HG02623 (cell line): Measurements from ENCODE around the gene MUC12.
"Not testable (repeated sequence)": the region's sequence is repeated elsewhere in the genome, so short reads cannot be mapped to it uniquely, and the experiment has no call there.

Source experiments
- ATAC-seq: cut with Tn5 transposase; IDR thresholded peaks from one replicate; pipeline ENCODE4 v1.9.1; 2021; ENCODE audit warnings: moderate library complexity; ENCODE audit not compliant: unreplicated experiment

MUC12 gene

GRCh38 chr7:100959894-100960293 is 9.5 kb upstream of the MUC12 start:
- no peak for ATAC-seq

GRCh38 chr7:100962537-100962936 is 6.8 kb upstream of the MUC12 start:
- no peak for ATAC-seq

DNA sequence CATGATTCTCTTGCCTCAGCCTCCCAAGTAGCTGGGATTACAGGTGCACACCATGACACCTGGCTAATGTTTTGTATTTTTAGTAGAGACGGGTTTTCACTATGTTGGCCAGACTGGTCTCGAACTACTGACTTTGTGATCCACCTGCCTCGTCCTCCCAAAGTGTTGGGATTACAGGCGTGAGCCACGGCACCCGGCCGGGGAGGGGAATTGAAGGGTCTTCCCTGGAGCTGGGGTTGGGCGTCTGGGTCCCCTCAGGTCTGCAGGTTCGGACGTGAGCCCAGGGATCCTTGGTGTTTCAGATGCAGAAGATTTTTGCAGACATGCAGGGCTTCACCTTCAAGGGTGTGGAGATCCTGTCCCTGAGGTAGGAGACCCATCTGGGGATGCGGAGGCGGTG is 6.0 kb upstream of the MUC12 start:
- no peak for ATAC-seq

DNA sequence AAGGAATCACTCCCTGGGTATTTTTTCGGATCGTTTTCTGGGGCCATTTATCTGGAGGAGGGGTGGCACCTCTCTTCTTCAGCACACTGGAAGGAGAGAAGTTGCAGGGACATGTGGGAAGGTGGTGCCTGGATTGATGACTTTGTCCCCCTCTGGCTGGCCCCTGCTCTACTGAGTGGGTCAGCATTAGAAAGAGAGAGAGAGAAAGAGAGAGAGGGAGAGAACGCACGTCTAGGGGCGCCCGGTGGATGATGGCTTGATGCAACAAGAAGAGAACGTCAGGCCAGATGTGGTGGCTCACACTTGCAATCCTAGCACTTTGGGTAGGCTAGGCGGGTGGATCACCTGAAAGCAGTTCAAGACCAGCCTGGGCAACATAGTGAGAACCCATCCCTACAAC is 5.5 kb upstream of the MUC12 start:
- no peak for ATAC-seq

- ATAC-seq: no peak
These were observed 4.7 kb upstream of the MUC12 start for GRCh38 chr7:100964630-100965029.

GRCh38 chr7:100965045-100965722 is 4.2 kb upstream of the MUC12 start:
- ATAC-seq: no peak

DNA sequence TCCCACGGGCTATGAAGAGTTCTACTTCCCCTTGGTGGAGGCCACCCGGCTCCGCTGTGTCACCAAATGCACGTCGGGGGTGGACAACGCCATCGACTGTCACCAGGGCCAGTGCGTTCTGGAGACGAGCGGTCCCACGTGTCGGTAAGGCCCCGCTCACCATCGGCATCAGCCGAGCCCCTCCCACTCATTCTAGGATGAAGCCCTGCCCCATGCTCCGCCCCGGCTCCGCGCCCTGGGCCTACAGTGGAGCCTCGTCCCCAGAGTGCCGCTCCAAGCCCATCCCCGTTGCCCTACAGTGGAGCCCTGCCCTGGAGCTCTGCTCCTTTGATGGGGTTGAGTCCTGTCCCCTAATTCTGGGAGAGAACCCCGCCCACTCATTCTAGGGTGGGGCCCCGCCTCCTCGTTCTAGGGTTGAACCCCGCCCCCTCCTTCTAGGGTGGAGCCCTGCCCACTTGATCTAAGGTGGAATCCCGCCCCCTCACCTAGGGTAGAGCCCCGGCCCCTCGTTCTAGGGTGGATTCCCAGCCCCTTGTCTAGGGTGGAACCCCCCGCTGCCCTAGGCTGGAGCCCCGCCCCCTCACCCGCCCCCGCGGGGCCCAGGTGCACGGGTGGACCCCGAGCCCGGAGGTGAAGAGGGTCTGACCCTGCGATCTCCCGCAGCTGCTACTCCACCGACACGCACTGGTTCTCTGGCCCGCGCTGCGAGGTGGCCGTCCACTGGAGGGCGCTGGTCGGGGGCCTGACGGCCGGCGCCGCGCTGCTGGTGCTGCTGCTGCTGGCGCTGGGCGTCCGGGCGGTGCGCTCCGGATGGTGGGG is 3.4 kb upstream of the MUC12 start:
- peak; percentile 56 for ATAC-seq

DNA sequence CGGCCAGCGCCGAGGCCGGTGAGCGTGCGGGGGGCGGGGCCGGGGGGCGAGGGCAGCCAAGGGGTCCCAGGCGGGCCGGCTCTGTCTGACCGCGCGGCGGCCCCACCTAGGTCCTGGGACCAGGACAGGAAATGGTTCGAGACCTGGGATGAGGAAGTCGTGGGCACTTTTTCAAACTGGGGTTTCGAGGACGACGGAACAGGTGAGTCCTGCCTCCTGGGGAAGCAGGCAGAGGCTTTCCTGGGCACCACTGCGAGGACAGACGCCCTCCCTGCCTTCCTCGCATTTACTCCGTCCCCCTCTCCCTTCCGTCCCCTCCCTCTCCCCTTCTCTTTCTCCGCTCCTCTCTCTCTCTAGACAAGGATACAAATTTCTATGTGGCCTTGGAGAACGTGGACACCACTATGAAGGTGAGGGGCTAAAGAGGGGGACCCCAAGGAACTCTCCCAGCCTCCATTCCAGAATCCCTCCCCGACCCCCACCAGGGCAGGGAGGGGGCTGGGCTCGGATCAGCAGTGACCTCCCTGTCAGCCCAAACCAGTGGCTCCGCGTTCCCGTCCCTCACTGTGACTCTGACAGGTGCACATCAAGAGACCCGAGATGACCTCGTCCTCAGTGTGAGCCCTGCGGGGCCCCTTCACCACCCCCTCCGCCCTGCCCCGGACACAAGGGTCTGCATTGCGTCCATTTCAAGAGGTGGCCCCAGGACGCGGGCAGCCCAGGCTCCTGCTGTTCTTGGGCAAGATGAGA is 2.6 kb upstream of the MUC12 start:
- no peak for ATAC-seq

DNA sequence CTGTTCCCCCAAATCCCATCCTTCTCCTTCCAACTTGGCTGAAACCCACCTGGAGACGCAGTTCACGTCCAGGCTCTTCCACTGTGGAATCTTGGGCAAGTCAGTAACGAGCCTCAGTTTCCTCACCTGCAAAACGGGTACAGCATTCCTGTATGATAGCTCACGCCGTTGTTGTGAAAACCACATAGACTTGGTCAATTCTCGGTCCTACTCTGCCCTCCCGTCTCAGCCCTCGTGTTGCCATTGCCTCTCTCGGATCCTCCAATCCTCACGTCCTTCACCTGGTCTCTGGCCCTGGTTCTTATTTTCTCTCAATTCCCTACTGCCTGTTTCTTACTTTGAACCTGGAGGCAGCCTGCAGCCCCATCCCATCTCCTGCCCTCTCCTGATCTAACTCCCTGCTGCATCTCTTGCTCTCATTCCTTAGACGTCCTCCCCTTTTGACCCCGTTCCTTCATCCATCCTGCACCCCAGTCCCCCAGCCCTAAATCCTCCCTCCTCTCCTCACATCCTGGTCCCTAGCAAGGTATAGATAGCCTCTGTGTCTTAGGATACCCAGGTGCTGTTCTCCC is 2.0 kb upstream of the MUC12 start:
- ATAC-seq: no peak

GRCh38 chr7:100968031-100968430 is 1.3 kb upstream of the MUC12 start:
- ATAC-seq: no peak

- no peak for ATAC-seq
These were observed 715 bp upstream of the MUC12 start for GRCh38 chr7:100968650-100969049.

DNA sequence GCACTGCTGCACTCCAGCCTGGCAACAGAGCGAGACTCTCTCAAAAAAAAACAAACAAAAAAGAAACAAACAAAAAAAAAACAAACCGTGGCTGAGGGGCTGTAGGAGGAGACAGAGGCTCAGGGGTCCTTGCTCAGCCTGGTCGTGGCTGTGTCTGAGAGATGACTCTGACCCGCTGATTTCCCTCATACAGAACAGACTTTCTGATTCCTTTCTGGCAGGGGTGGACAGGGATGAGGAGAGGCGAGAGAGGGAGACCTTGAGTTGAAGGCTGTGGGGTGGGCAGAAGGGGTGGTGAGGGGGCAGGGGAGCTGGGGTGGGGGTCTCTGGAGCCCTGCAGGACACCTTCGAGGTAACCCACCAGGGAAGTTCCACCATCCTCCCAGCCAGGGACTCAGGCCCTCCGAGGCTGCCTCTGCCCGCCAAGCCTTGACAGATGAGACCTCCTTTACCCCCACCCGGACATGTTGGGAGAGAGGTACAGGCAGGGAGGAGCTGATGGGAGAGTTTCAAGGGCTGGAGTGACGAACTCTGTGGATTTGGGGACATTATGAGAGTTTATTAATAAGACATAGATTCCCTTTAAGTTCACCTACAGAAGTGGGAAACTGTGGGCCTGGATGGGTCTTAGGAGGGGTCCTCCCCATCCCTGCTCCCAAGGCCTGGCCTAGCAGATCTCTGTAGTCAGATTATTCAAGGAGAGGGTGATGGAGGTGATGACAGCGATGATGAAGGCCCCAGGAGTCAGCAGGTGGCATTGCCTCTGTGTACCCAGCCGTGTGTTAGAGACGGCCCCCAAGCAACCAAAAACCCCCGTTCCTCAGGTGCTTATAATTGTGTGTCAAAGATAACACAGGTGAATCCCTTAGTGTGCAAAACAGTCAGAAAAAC is 2.0 kb downstream of the MUC12 start:
- no peak for ATAC-seq

DNA sequence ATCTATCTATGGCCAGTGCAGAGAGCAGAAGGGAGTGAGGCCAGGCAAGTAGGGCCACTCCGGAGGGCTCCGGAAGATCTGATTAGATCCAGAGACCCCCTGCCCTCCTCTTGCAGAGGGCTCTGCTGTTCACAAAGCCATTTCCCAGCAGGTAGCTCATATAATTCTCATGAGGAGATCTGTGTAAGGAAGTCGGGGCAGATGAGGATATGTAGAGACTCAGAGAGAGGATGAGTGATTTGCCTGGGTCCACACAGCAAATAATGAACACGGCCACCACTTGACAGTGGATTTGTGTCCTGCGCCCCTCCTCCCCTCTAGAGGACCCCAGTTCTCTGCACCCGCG is 2.6 kb downstream of the MUC12 start:
- no peak for ATAC-seq

DNA sequence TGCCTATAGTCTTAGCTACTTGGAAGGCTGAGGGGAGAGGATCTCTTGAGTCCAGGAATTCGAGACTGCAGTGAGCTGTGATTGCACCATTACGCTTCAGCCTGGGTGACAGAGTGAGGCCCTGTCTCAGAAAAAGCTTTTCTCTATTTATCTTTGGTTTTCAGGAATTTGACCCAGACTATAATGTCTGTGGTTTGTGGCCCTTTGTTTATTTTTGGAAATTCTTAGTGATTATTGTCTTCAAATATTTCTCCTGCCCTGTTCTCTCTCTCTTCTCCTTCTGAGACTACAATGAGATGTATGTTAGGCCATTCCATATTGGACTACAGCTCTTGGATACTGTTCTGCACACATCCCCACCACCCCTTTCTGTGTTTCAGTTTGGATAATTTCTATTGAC is 4.7 kb downstream of the MUC12 start:
- ATAC-seq: no peak

DNA sequence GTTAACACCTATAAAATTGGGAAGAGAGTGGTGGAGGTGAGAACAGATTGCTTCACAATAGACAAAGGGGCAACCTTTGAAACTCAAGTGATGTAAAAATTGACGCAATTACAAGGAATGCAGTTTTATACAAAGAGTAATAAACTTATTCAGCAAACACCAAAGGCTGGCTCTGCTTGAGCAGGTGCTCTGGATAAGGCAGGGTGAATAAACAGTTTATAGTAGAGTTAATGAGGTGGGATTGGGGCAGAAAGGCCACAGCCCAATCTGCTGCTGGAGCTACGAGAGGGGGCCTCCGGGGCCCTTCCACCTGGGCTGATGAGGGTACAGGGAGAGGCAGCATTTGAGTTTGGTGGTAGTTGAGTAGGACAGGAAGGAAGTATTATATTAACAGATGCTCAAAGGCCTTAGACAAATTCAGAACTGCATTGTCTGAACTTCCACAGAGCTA is 6.0 kb downstream of the MUC12 start:
- ATAC-seq: no peak

DNA sequence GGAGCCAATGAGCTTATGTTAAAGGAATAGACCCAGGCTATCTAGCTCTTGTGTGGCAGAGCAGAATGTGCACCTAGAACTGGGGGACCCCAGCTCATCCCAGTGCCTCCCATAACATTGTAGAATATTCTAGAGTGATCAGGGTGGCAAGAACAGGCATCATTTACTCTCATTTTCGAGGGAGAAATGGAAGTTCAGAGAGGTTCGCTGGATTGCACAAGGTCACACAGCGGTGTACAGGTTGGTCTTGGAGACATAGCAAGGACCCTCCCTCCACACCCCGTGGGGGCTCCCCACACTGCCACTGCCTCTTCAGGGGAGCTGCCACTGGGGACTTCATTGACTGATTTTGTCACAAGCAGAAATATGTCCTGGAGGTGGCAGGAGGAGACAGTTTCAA is 8.9 kb downstream of the MUC12 start:
- ATAC-seq: no peak

DNA sequence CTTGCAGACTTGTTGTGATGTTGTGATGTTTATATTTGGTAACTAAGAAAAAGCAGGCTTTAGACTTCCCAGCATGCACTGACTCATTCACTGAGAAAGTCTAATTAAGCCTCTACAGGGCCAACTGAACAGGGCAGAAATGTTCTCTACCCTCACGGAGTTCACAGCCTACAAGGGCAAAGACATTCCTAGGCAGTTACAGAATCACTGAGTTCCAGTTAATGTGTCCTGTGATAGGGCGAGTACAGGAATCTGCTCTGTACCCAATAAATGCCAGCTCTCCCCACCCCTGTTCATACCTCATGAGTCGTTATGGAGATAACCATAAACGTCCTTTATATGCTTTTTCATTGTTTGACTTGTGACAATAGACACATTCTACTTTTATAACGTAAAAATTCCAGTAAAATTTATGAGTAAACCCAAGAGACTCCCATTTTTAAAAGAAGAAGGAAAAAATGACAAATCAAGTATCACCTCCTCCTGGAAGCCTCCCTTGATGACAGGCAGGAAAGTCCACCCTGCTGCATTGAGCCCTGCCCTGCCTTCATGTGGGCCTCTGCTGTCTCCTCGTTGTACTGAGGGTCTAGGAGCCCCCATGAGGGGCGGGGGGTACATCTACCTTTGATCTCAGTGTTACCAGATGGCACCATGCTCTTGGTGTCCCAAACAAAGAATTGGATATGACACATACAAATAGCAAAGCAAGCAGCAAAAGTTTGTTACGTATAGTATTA is 14.3 kb downstream of the MUC12 start:
- no peak for ATAC-seq

- not testable (repeated sequence) for ATAC-seq
These were observed 15.0 kb downstream of the MUC12 start for GRCh38 chr7:100984241-100984918.
